Measurements from ENCODE around the gene KCNIP2. TPM values are rescaled to one million over a fixed set of nuclear protein-coding genes. Genes with fewer than 3 reads are reported as not detected.

Gene KCNIP2
- total RNA-seq: under 0.01 and 0.51 TPM in 2 replicates

DNA sequence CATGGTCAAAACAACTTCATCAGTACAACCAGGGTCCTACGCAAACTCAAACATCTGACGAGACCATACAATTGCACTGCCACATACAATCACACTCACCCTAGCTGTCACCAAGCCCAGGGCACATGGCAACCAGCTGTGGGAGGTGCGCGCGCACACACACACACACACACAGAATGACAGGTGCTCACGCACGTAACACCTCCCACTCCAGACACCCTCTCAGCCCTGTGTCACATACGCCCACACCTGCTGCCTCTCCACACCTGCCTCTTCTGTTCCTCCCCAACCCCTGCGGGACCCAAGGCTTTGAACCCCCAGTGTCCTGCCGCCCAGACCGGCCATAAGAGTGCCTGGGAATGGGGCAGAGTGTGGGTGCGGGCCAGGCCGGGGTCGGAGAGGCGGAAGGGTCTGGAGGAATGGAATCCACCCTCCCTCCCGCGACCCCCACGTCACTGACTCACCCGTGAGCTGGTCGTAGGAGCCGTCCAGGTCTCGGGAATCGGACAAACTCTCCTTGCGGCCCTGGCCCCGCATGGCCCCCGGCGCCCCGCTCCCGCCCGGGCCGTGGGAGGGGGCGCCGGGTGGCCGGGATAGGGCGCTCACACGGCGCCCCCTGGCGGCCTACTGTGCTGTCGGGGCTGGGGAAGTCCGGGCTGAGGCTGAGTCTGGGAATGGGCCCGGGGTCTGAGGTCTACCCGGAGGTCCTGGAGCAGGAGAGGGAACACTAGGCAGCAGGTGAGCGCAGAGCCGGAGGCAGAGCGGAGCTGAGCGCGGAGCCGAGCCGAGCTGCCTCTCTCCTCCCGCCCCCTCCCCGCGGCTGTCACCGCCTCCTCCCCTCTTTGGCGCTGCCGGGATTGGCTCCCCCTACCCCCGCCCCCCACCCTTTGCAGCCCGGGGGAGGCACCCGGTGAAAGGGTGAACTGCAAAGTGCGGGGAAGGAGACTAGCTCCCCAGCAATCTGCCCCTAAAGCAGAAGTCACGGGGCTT lies at the start of gene KCNIP2:
KCNIP2 (minus strand) TSS at position 769 of the 990 bp plus-strand sequence; CDS start at position 537, 232 bp downstream.

GRCh38 chr10:101818119-101818871 lies 25.3 kb downstream of the KCNIP2 start, which contains the start of gene OGA:
Gene OGA (minus strand): TSS chr10:101818444. CDS start chr10:101818022, 422 bp downstream.

DNA sequence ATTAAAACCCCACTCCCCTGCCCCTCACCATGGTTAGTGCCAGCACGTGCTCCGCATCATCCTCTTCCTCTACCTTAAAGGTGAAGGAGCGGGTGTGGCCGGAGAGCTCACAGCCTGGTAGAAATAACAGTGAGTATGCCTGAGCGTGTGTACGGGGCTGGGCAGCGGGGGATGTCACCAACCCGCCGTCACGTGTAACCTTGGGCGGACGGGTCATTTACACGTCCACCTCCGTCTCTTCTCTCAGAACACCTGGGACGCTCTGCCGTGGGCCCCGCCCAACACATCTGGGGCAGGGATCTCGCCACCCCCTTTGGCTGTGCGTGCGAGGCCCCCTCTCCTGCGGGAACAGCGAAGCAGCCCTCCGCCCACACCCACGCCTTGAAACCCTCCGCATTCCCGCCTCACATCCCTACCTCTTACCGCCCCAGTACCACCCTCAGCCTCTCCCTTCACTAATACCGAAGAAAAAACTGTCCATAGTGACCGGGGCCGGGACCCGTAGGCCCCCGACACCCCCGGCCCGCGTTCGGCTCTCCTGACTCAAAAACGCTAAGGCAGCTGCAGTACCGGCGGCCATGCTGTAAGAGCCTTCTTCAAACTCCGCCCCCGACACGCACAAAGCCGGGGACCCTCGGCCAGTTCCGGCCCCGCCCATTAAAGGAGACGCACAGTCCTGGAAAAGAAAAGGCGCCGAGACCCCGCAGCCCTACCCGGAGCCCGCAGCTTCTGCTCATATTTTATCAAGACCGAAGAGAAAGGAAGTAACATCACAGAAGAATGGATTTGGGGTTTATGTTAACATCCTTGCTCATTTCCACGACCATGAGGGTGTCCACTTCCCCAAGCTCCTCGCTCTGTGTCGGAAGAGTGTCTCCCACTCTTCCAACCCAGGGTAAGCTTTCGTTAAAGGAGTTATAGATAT lies 60.5 kb downstream of the KCNIP2 start, which contains the start of gene NPM3:
NPM3 (minus strand) TSS at position 636 of the 925 bp plus-strand sequence; CDS start at position 580, 56 bp downstream.

Other genes with a start within 250 kb of the KCNIP2 start
- gene FBXW4, start 148.6 kb downstream of the KCNIP2 start, total RNA-seq: 16.5 and 32.1 TPM in 2 replicates
- not detected in 2 replicates for gene FGF8, start 67.7 kb downstream of the KCNIP2 start, total RNA-seq
- gene NPM3, start 60.4 kb downstream of the KCNIP2 start, total RNA-seq: 61.9 and 106 TPM in 2 replicates
- 37.6 and 46.1 TPM in 2 replicates for gene OGA, start 25.4 kb downstream of the KCNIP2 start, total RNA-seq
- gene ARMH3, start 212.4 kb upstream of the KCNIP2 start, total RNA-seq: 6.5 and 9.9 TPM in 2 replicates
- 30.2 and 32.3 TPM in 2 replicates for gene HPS6, start 221.5 kb upstream of the KCNIP2 start, total RNA-seq

Measured in mesangial cell (primary cell).